ENCODE data around the gene KCNJ5. TPM values are rescaled to one million over a fixed set of nuclear protein-coding genes. Genes with fewer than 3 reads are reported as not detected.

Gene KCNJ5
- total and polyA plus RNA-seq, 2 experiments from 2014 or later: not detected

DNA sequence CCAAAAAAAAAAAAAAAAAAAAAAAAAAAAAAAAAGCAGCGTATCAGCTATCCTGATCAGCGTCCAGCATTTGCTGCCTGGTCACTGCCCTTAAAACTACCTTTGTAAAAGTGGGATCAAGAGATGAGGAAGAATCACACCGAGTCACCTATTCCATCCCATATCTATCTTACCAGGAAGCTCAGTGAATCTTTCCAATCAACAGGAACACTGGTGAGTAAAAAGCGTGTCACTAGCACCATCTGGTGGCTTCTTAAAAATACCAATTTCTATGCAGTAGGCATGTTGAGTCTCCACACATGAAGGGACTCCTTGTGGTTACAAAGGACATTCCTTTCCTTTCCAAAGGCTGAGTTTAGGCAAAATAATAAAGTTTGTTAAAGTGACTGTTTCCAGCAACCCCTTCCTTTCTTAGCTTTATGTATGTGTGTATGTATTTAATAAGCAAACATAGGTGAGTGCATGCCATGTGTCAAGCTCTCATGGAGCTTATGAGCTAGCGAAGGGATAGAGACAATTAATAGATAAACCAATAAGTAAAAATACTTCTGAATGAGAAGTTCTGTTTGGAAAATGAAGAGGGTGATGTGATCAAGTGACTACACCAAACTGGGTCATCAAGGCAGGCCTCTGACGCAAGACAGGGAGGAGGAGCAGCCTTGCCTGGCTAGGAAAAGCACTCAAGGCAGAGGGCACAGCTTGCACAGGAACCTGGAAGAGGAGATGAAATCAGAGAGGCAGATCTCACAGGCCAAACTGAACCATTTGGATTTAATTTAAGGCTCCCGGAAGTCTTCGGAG, 65.4 kb downstream of the KCNJ5 start:
- no peak overlapping the region for H3K4me3 Mint-ChIP-seq
- H3K27me3 Mint-ChIP-seq (ENCODE audit: insufficient read depth, low read depth, poor library complexity): no peaks in the 10 kb centered on the region
- Histone ChIP-seq H3K27me3 (ENCODE audit: insufficient read depth) (no peaks in the 10 kb centered on the region), H3K36me3 (ENCODE audit: insufficient read depth) (no peaks in the 10 kb centered on the region), H3K4me2 (no peak overlapping the region), H3K4me3 (no peak overlapping the region), H3K79me2 (replicated peaks; ENCODE audit: insufficient read depth) (no peaks in the 10 kb centered on the region), H3K27ac (ENCODE audit: low read depth) (no peak overlapping the region), H4K20me1 (replicated peaks; ENCODE audit: insufficient read depth) (0 out of 2 replicates have a peak, but pooled peaks cover 4% of the 10 kb centered on the region), H3F3A (replicated peaks; ENCODE audit: low read depth) (no peaks in the 10 kb centered on the region), H3K4me1 (ENCODE audit: insufficient read depth) (no peaks in the 10 kb centered on the region), H3K9me2 (ENCODE audit: insufficient read depth) (no peaks in the 10 kb centered on the region), H2AFZ (no peak overlapping the region)
- H3K9me3 Mint-ChIP-seq: no peaks in the 10 kb centered on the region
- ATAC-seq (peak; percentile 91), DNase-seq (ENCODE audit: low spot score) (peak; percentile 91)
- H3K4me1 Mint-ChIP-seq: peaks cover 5% of the 10 kb centered on the region; the same call in 2 of the 3 replicates
- TF ChIP-seq POLR2AphosphoS5 (IDR thresholded peaks at IDR 0.05; ENCODE audit: low read depth): no peak
- TF ChIP-seq, protein P1, sequence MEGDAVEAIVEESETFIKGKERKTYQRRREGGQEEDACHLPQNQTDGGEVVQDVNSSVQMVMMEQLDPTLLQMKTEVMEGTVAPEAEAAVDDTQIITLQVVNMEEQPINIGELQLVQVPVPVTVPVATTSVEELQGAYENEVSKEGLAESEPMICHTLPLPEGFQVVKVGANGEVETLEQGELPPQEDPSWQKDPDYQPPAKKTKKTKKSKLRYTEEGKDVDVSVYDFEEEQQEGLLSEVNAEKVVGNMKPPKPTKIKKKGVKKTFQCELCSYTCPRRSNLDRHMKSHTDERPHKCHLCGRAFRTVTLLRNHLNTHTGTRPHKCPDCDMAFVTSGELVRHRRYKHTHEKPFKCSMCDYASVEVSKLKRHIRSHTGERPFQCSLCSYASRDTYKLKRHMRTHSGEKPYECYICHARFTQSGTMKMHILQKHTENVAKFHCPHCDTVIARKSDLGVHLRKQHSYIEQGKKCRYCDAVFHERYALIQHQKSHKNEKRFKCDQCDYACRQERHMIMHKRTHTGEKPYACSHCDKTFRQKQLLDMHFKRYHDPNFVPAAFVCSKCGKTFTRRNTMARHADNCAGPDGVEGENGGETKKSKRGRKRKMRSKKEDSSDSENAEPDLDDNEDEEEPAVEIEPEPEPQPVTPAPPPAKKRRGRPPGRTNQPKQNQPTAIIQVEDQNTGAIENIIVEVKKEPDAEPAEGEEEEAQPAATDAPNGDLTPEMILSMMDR (conservative IDR thresholded peaks at IDR 0.05; ENCODE audit: low read depth in 2 of 2): peak; percentile 85 to 89
- H3K27ac Mint-ChIP-seq: no peak overlapping the region
- no peaks in the 10 kb centered on the region for H3K36me3 Mint-ChIP-seq (ENCODE audit: low read depth)

DNA sequence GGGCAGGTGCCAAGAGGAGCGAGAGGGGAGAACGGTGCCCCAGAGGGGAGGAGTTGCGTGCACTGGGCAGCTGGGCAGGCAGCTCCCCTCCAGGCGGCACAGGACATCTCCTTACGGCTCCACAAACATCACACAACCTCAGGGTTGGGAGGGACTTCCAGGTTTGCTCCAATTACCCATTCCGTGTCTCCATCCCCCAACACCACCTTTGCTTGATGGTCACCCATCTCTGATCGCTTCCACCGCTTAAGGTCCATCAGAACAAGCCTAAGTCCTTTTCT, 66.0 kb downstream of the KCNJ5 start:
- no peak for TF ChIP-seq JUNB (IDR thresholded peaks at IDR 0.05; ENCODE audit: unreplicated experiment)
- TF ChIP-seq, protein P1 (conservative IDR thresholded peaks at IDR 0.05; ENCODE audit: low read depth in 2 of 2): no peak
- TF ChIP-seq POLR2AphosphoS5 (IDR thresholded peaks at IDR 0.05; ENCODE audit: low read depth): no peak
- no peak for TF ChIP-seq CREB1 (CRISPR knock-in tag; IDR thresholded peaks at IDR 0.05; ENCODE audit: low read depth)
- TF ChIP-seq, protein P2, sequence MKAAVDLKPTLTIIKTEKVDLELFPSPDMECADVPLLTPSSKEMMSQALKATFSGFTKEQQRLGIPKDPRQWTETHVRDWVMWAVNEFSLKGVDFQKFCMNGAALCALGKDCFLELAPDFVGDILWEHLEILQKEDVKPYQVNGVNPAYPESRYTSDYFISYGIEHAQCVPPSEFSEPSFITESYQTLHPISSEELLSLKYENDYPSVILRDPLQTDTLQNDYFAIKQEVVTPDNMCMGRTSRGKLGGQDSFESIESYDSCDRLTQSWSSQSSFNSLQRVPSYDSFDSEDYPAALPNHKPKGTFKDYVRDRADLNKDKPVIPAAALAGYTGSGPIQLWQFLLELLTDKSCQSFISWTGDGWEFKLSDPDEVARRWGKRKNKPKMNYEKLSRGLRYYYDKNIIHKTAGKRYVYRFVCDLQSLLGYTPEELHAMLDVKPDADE (IDR thresholded peaks at IDR 0.05): no peak
- TF ChIP-seq EZH2 (IDR thresholded peaks at IDR 0.05; ENCODE audit: low read depth, unreplicated experiment): no peak
- TF ChIP-seq, protein P3, sequence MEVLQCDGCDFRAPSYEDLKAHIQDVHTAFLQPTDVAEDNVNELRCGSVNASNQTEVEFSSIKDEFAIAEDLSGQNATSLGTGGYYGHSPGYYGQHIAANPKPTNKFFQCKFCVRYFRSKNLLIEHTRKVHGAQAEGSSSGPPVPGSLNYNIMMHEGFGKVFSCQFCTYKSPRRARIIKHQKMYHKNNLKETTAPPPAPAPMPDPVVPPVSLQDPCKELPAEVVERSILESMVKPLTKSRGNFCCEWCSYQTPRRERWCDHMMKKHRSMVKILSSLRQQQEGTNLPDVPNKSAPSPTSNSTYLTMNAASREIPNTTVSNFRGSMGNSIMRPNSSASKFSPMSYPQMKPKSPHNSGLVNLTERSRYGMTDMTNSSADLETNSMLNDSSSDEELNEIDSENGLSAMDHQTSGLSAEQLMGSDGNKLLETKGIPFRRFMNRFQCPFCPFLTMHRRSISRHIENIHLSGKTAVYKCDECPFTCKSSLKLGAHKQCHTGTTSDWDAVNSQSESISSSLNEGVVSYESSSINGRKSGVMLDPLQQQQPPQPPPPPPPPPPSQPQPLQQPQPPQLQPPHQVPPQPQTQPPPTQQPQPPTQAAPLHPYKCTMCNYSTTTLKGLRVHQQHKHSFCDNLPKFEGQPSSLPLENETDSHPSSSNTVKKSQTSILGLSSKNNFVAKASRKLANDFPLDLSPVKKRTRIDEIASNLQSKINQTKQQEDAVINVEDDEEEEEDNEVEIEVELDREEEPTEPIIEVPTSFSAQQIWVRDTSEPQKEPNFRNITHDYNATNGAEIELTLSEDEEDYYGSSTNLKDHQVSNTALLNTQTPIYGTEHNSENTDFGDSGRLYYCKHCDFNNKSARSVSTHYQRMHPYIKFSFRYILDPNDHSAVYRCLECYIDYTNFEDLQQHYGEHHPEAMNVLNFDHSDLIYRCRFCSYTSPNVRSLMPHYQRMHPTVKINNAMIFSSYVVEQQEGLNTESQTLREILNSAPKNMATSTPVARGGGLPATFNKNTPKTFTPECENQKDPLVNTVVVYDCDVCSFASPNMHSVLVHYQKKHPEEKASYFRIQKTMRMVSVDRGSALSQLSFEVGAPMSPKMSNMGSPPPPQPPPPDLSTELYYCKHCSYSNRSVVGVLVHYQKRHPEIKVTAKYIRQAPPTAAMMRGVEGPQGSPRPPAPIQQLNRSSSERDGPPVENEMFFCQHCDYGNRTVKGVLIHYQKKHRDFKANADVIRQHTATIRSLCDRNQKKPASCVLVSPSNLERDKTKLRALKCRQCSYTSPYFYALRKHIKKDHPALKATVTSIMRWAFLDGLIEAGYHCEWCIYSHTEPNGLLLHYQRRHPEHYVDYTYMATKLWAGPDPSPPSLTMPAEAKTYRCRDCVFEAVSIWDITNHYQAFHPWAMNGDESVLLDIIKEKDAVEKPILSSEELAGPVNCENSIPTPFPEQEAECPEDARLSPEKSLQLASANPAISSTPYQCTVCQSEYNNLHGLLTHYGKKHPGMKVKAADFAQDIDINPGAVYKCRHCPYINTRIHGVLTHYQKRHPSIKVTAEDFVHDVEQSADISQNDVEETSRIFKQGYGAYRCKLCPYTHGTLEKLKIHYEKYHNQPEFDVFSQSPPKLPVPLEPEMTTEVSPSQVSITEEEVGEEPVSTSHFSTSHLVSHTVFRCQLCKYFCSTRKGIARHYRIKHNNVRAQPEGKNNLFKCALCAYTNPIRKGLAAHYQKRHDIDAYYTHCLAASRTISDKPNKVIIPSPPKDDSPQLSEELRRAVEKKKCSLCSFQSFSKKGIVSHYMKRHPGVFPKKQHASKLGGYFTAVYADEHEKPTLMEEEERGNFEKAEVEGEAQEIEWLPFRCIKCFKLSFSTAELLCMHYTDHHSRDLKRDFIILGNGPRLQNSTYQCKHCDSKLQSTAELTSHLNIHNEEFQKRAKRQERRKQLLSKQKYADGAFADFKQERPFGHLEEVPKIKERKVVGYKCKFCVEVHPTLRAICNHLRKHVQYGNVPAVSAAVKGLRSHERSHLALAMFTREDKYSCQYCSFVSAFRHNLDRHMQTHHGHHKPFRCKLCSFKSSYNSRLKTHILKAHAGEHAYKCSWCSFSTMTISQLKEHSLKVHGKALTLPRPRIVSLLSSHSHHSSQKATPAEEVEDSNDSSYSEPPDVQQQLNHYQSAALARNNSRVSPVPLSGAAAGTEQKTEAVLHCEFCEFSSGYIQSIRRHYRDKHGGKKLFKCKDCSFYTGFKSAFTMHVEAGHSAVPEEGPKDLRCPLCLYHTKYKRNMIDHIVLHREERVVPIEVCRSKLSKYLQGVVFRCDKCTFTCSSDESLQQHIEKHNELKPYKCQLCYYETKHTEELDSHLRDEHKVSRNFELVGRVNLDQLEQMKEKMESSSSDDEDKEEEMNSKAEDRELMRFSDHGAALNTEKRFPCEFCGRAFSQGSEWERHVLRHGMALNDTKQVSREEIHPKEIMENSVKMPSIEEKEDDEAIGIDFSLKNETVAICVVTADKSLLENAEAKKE (CRISPR knock-in tag; IDR thresholded peaks at IDR 0.05): no peak
- no peak for TF ChIP-seq EZH2phosphoT487 (IDR thresholded peaks at IDR 0.05; ENCODE audit: unreplicated experiment)
- Mint-ChIP-seq H3K36me3 (ENCODE audit: low read depth) (no peaks in the 10 kb centered on the region), H3K27ac (no peak overlapping the region), H3K9me3 (no peaks in the 10 kb centered on the region), H3K4me1 (peaks cover 5% of the 10 kb centered on the region; the same call in 2 of the 3 replicates), H3K27me3 (ENCODE audit: insufficient read depth, low read depth, poor library complexity) (no peaks in the 10 kb centered on the region), H3K4me3 (no peak overlapping the region)
- Histone ChIP-seq H3K79me2 (replicated peaks; ENCODE audit: insufficient read depth) (no peaks in the 10 kb centered on the region), H3K27ac (ENCODE audit: low read depth) (no peak overlapping the region), H3F3A (replicated peaks; ENCODE audit: low read depth) (no peaks in the 10 kb centered on the region), H3K4me1 (ENCODE audit: insufficient read depth) (no peaks in the 10 kb centered on the region), H4K20me1 (replicated peaks; ENCODE audit: insufficient read depth) (0 out of 2 replicates have a peak, but pooled peaks cover 5% of the 10 kb centered on the region), H3K4me3 (no peak overlapping the region), H3K36me3 (ENCODE audit: insufficient read depth) (no peaks in the 10 kb centered on the region), H2AFZ (no peak overlapping the region), H3K4me2 (no peak overlapping the region), H3K27me3 (ENCODE audit: insufficient read depth) (no peaks in the 10 kb centered on the region), H3K9me2 (ENCODE audit: insufficient read depth) (no peaks in the 10 kb centered on the region)
- peak; percentile 34 for ATAC-seq
- DNase-seq (ENCODE audit: low spot score): no peak

Data from GM23338 (cell line).